Measurements from ENCODE around the gene ZSCAN12. TPM values are rescaled to one million over a fixed set of nuclear protein-coding genes. Genes with fewer than 3 reads are reported as not detected.

Gene ZSCAN12
- total and polyA plus RNA-seq, 10 of the 15 experiments (the other 5 are each of a cell fraction or from before 2014, with no cell fraction given) = 1.2 to 12.2 (median 7.4) TPM

DNA sequence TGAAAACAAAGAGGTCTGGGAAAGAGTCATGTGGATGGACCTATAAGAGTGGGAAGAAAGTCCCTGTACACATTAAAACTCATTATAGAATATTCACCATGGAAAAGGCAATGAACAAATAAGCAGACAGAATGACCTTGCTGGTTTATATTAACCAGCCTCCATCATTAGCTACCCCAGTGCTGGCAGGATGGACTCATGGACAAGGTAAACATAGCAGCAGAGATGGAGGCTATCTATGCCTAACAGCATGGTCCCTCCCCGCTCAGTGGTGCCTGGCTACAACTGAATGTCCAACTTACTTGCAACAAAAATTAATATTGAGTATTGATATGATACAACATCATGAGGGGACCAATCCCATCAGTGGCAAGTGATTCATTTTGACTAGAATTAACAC lies 54.3 kb downstream of the ZSCAN12 start (continued):
- TF ChIP-seq, protein P1, sequence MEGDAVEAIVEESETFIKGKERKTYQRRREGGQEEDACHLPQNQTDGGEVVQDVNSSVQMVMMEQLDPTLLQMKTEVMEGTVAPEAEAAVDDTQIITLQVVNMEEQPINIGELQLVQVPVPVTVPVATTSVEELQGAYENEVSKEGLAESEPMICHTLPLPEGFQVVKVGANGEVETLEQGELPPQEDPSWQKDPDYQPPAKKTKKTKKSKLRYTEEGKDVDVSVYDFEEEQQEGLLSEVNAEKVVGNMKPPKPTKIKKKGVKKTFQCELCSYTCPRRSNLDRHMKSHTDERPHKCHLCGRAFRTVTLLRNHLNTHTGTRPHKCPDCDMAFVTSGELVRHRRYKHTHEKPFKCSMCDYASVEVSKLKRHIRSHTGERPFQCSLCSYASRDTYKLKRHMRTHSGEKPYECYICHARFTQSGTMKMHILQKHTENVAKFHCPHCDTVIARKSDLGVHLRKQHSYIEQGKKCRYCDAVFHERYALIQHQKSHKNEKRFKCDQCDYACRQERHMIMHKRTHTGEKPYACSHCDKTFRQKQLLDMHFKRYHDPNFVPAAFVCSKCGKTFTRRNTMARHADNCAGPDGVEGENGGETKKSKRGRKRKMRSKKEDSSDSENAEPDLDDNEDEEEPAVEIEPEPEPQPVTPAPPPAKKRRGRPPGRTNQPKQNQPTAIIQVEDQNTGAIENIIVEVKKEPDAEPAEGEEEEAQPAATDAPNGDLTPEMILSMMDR (IDR thresholded peaks at IDR 0.05 in 2 of 3, conservative IDR thresholded peaks at IDR 0.05 in 1 of 3; ENCODE audit: control insufficient read depth in 2 of 3, extremely low read depth in 1 of 3, insufficient read depth in 1 of 3, low read depth in 3 of 3, low read length in 3 of 3) = no peak
- TF ChIP-seq, protein P2, sequence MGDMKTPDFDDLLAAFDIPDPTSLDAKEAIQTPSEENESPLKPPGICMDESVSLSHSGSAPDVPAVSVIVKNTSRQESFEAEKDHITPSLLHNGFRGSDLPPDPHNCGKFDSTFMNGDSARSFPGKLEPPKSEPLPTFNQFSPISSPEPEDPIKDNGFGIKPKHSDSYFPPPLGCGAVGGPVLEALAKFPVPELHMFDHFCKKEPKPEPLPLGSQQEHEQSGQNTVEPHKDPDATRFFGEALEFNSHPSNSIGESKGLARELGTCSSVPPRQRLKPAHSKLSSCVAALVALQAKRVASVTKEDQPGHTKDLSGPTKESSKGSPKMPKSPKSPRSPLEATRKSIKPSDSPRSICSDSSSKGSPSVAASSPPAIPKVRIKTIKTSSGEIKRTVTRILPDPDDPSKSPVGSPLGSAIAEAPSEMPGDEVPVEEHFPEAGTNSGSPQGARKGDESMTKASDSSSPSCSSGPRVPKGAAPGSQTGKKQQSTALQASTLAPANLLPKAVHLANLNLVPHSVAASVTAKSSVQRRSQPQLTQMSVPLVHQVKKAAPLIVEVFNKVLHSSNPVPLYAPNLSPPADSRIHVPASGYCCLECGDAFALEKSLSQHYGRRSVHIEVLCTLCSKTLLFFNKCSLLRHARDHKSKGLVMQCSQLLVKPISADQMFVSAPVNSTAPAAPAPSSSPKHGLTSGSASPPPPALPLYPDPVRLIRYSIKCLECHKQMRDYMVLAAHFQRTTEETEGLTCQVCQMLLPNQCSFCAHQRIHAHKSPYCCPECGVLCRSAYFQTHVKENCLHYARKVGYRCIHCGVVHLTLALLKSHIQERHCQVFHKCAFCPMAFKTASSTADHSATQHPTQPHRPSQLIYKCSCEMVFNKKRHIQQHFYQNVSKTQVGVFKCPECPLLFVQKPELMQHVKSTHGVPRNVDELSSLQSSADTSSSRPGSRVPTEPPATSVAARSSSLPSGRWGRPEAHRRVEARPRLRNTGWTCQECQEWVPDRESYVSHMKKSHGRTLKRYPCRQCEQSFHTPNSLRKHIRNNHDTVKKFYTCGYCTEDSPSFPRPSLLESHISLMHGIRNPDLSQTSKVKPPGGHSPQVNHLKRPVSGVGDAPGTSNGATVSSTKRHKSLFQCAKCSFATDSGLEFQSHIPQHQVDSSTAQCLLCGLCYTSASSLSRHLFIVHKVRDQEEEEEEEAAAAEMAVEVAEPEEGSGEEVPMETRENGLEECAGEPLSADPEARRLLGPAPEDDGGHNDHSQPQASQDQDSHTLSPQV (IDR thresholded peaks at IDR 0.05) = no peak

DNA sequence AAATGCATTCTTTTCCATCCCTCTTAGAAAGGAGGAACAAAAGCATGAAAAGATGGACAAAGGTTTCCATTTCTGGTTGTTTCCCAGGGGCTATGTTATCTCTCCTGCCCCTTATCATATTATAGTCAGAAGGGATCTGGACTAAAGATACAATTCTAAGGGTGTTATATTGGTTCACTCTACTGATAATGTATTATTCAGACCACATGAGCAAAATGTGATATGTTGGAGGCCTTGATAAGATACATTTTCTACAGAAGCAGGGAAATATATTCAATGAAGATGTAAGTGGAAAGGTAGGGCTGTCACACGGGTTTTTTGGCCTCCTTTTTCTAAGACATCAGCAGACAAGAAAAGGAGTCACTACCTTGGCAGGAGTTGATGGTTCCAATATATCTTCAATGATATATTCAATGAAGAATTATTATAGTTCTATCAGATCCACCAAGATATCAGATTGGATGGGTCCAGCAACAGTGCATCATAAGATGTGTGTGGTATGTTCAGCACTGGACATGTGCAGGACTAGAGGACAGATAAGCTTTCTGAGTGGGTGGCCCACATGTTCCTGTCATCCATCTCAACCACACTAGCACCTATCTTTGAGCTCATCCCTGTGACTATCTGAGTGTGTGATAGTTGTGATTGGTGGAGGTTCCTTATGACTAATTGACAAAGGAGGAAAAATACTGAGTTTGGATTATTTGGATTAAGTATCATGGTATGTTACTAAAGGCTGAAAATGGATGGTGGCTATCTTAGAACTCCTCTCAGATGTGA lies 55.5 kb downstream of the ZSCAN12 start:
- no peaks in the 10 kb centered on the region for H3K4me1 ChIP-seq (ENCODE audit: control insufficient read depth, insufficient read depth, low read length)
- POLR2A ChIA-PET = interaction anchor here (0.7 kb wide), 1 partner anchor 154 kb away, joined by 4 read pairs; no protein-coding TSS in a partner anchor
- TF ChIP-seq MTA3 (IDR thresholded peaks at IDR 0.05; ENCODE audit: borderline replicate concordance, low read length) (no peak), RAD21 (IDR thresholded peaks at IDR 0.05; ENCODE audit: insufficient read depth, low read depth, low read length) (no peak), BMI1 (IDR thresholded peaks at IDR 0.05; ENCODE audit: borderline replicate concordance) (no peak)
- TF ChIP-seq, protein P3, sequence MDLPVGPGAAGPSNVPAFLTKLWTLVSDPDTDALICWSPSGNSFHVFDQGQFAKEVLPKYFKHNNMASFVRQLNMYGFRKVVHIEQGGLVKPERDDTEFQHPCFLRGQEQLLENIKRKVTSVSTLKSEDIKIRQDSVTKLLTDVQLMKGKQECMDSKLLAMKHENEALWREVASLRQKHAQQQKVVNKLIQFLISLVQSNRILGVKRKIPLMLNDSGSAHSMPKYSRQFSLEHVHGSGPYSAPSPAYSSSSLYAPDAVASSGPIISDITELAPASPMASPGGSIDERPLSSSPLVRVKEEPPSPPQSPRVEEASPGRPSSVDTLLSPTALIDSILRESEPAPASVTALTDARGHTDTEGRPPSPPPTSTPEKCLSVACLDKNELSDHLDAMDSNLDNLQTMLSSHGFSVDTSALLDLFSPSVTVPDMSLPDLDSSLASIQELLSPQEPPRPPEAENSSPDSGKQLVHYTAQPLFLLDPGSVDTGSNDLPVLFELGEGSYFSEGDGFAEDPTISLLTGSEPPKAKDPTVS (IDR thresholded peaks at IDR 0.05; ENCODE audit: low read depth, low read length) = no peak
- TF ChIP-seq, protein P2 (IDR thresholded peaks at IDR 0.05) = no peak

More for the DNA sequence above, 55.5 kb downstream of the ZSCAN12 start:
- no peak overlapping the region for H3K27ac ChIP-seq (ENCODE audit: control insufficient read depth, insufficient read depth)
- H3K4me2 ChIP-seq (ENCODE audit: control insufficient read depth, insufficient read depth) = no peak overlapping the region
- no peaks in the 10 kb centered on the region for H4K20me1 ChIP-seq (ENCODE audit: control insufficient read depth, insufficient read depth)
- H3K79me2 ChIP-seq (ENCODE audit: control insufficient read depth, insufficient read depth, low read length) = no peaks in the 10 kb centered on the region
- intact Hi-C loops (cut with micrococcal nuclease; ENCODE audit: unreplicated experiment) = no loop called here
- H2AFZ ChIP-seq (ENCODE audit: control insufficient read depth, low read depth, low read length) = no peak overlapping the region
- 0% methylated on average over 1 of the region's 1 CpG for WGBS (ENCODE audit: insufficient coverage, insufficient replicate concordance, low lambda C conversion rate, missing lambda C conversion rate)
- no peaks in the 10 kb centered on the region for H3K27me3 ChIP-seq (replicated peaks in 1 of 2; ENCODE audit: control insufficient read depth in 2 of 2, insufficient read depth in 2 of 2, low read length in 1 of 2)
- H3K9ac ChIP-seq (ENCODE audit: control insufficient read depth, insufficient read depth, low read length) = no peak overlapping the region
- CTCF ChIA-PET = interaction anchor here (0.7 to 0.9 kb wide), 2 partner anchors 12 to 123 kb away, joined by 3 to 4 read pairs; no protein-coding TSS in a partner anchor
- RAD21 ChIA-PET (ENCODE audit: unreplicated experiment) = no interaction called here
- no peaks in the 10 kb centered on the region for H3K36me3 ChIP-seq (ENCODE audit: control insufficient read depth in 2 of 2, insufficient read depth in 2 of 2, low read length in 1 of 2)
- H3K4me3 ChIP-seq = no peak overlapping the region
- SMC1A ChIA-PET (ENCODE audit: uncharacterized antibody, unreplicated experiment) = no interaction called here
- no peak for ATAC-seq
- in situ Hi-C loops (cut with MboI) = loop anchor here (25.0 kb wide), 1 partner anchor 1682 kb away; the partner anchor contains the start of gene ZNF322
- H3K9me3 ChIP-seq (replicated peaks; ENCODE audit: control insufficient read depth, insufficient read depth, low read length) = peaks cover 12% of the 10 kb centered on the region; the same call in 2 of the 3 replicates
- DNase-seq (ENCODE audit: low read depth, low spot score) = no peak
- no TSS peak for BruUV-seq (replicated peaks)
- no peak for FAIRE-seq

Data from GM12878 (cell line).